Measurements from ENCODE around the gene LRPPRC. TPM values are rescaled to one million over a fixed set of nuclear protein-coding genes. Genes with fewer than 3 reads are reported as not detected.

LRPPRC gene
- total RNA-seq, 8 experiments from 2014 or later, result 50.5 to 152 (median 72.7) TPM

GRCh38 chr2:43898134-43898837 is 97.5 kb downstream of the LRPPRC start:
- Histone ChIP-seq H3K4me1 (replicated peaks in 1 of 2) (peaks cover 8 to 9% of the 10 kb centered on the region in 2 donors), H3K27ac (no peak overlapping the region), H3K4me3 (no peak overlapping the region)
- 58 to 100% (median 90%) methylated on average over 1 to 9 of the region's 11 CpGs; no CpG with 5 or more reads in 1 of the 10 experiments for WGBS, 10 experiments
- peak in 5 of 8 experiments; percentile 66 to 89 (median 81) for ATAC-seq (replicated peaks in 6 of 8)
- in situ Hi-C loops (cut with MboI; ENCODE audit: low pct_unique_long_range_greater_than_20kb in 2 of 9, low sequenced_read_pairs in 9 of 9, unreplicated experiment in 9 of 9), result loop anchor here in 1 of 9 experiments (25.0 kb wide), 1 partner anchor 286 kb away; no protein-coding TSS in a partner anchor

GRCh38 chr2:43897492-43897891 is 98.3 kb downstream of the LRPPRC start:
- in situ Hi-C loops (cut with MboI; ENCODE audit: low pct_unique_long_range_greater_than_20kb in 2 of 9, low sequenced_read_pairs in 9 of 9, unreplicated experiment in 9 of 9), result loop anchor here in 1 of 9 experiments (25.0 kb wide), 1 partner anchor 285 kb away; no protein-coding TSS in a partner anchor
- ATAC-seq (replicated peaks in 6 of 8), result no peak
- no peak overlapping the region for H3K4me3 ChIP-seq
- no peak overlapping the region for H3K27ac ChIP-seq
- WGBS, 10 experiments, result 89 to 100% (median 97%) methylated on average over 1 to 6 of the region's 6 CpGs; no CpG with 5 or more reads in 1 of the 10 experiments
- H3K4me1 ChIP-seq (replicated peaks in 1 of 2), result peaks cover 8 to 9% of the 10 kb centered on the region in 2 donors

GRCh38 chr2:43896906-43897305 is 98.9 kb downstream of the LRPPRC start:
- no peak for ATAC-seq (replicated peaks in 6 of 8)
- Histone ChIP-seq H3K4me3 (no peak overlapping the region), H3K27ac (no peak overlapping the region), H3K4me1 (replicated peaks in 1 of 2) (peaks cover 8 to 9% of the 10 kb centered on the region in 2 donors)
- WGBS, 10 experiments, result 78 to 100% (median 95%) methylated on average over 1 of the region's 1 CpG; no CpG with 5 or more reads in 2 of the 10 experiments
- in situ Hi-C loops (cut with MboI; ENCODE audit: low pct_unique_long_range_greater_than_20kb in 2 of 9, low sequenced_read_pairs in 9 of 9, unreplicated experiment in 9 of 9), result loop anchor here in 1 of 9 experiments (25.0 kb wide), 1 partner anchor 285 kb away; no protein-coding TSS in a partner anchor

- WGBS, 10 experiments, result 80 to 100% (median 100%) methylated on average over 1 to 2 of the region's 2 CpGs; no CpG with 5 or more reads in 2 of the 10 experiments
- Histone ChIP-seq H3K27ac (no peak overlapping the region), H3K4me3 (no peak overlapping the region), H3K4me1 (replicated peaks in 1 of 2) (peaks cover 8 to 9% of the 10 kb centered on the region in 2 donors)
- no peak for ATAC-seq (replicated peaks in 6 of 8)
- in situ Hi-C loops (cut with MboI; ENCODE audit: low pct_unique_long_range_greater_than_20kb in 2 of 9, low sequenced_read_pairs in 9 of 9, unreplicated experiment in 9 of 9), result loop anchor here in 1 of 9 experiments (25.0 kb wide), 1 partner anchor 282 kb away; no protein-coding TSS in a partner anchor
These were observed 101.0 kb downstream of the LRPPRC start for GRCh38 chr2:43894743-43895142.

GRCh38 chr2:43890855-43891254 is 104.9 kb downstream of the LRPPRC start:
- peaks cover 0 to under 1% of the 10 kb centered on the region in 2 donors for H3K4me1 ChIP-seq (replicated peaks in 1 of 2)
- no peak overlapping the region for H3K4me3 ChIP-seq
- 63 to 100% (median 92%) methylated on average over 1 to 4 of the region's 4 CpGs; no CpG with 5 or more reads in 2 of the 10 experiments for WGBS, 10 experiments
- H3K27ac ChIP-seq, result no peak overlapping the region
- no peak for ATAC-seq (replicated peaks in 6 of 8)
- in situ Hi-C loops (cut with MboI; ENCODE audit: low pct_unique_long_range_greater_than_20kb in 2 of 9, low sequenced_read_pairs in 9 of 9, unreplicated experiment in 9 of 9), result loop anchor here in 1 of 9 experiments (25.0 kb wide), 1 partner anchor 279 kb away; no protein-coding TSS in a partner anchor

- Histone ChIP-seq H3K4me3 (no peak overlapping the region), H3K27ac (no peak overlapping the region), H3K4me1 (replicated peaks in 1 of 2) (peaks cover 10 to 15% of the 10 kb centered on the region in 2 donors)
- WGBS, 10 experiments, result 91 to 100% (median 100%) methylated on average over 1 to 4 of the region's 4 CpGs; no CpG with 5 or more reads in 1 of the 10 experiments
- ATAC-seq (replicated peaks in 6 of 8), result peak in 1 of 8 experiments; percentile 17
- in situ Hi-C loops (cut with MboI; ENCODE audit: low pct_unique_long_range_greater_than_20kb in 2 of 9, low sequenced_read_pairs in 9 of 9, unreplicated experiment in 9 of 9), result loop anchor here in 1 of 9 experiments (25.0 kb wide), 1 partner anchor 277 kb away; no protein-coding TSS in a partner anchor
These were observed 106.4 kb downstream of the LRPPRC start for GRCh38 chr2:43889416-43889815.

GRCh38 chr2:43887176-43887575 is 108.6 kb downstream of the LRPPRC start:
- no peak for ATAC-seq (replicated peaks in 6 of 8)
- peaks cover 12 to 17% of the 10 kb centered on the region in 2 donors for H3K4me1 ChIP-seq (replicated peaks in 1 of 2)
- 82 to 100% (median 93%) methylated on average over 2 to 5 of the region's 7 CpGs; no CpG with 5 or more reads in 3 of the 10 experiments for WGBS, 10 experiments
- no peak overlapping the region for H3K27ac ChIP-seq
- in situ Hi-C loops (cut with MboI; ENCODE audit: low pct_unique_long_range_greater_than_20kb in 2 of 9, low sequenced_read_pairs in 9 of 9, unreplicated experiment in 9 of 9), result loop anchor here in 1 of 9 experiments (25.0 kb wide), 1 partner anchor 275 kb away; no protein-coding TSS in a partner anchor
- no peak overlapping the region for H3K4me3 ChIP-seq

GRCh38 chr2:43885132-43885632 is 110.6 kb downstream of the LRPPRC start:
- ATAC-seq (replicated peaks in 6 of 8), result peak in 3 of 8 experiments; percentile 33 to 57 (median 39)
- 46 to 100% (median 82%) methylated on average over 1 to 6 of the region's 7 CpGs for WGBS, 10 experiments
- in situ Hi-C loops (cut with MboI; ENCODE audit: low pct_unique_long_range_greater_than_20kb in 2 of 9, low sequenced_read_pairs in 9 of 9, unreplicated experiment in 9 of 9), result loop anchor here in 1 of 9 experiments (25.0 kb wide), 1 partner anchor 273 kb away; no protein-coding TSS in a partner anchor
- Histone ChIP-seq H3K4me3 (no peak overlapping the region), H3K4me1 (replicated peaks in 1 of 2) (peaks cover 12 to 17% of the 10 kb centered on the region in 2 donors), H3K27ac (no peak overlapping the region)

- WGBS, 10 experiments, result 55 to 100% (median 85%) methylated on average over 2 to 5 of the region's 5 CpGs; no CpG with 5 or more reads in 2 of the 10 experiments
- Histone ChIP-seq H3K4me1 (replicated peaks in 1 of 2) (peaks cover 12 to 17% of the 10 kb centered on the region in 2 donors), H3K27ac (no peak overlapping the region), H3K4me3 (no peak overlapping the region)
- in situ Hi-C loops (cut with MboI; ENCODE audit: low pct_unique_long_range_greater_than_20kb in 2 of 9, low sequenced_read_pairs in 9 of 9, unreplicated experiment in 9 of 9), result loop anchor here in 1 of 9 experiments (25.0 kb wide), 1 partner anchor 272 kb away; no protein-coding TSS in a partner anchor
- ATAC-seq (replicated peaks in 6 of 8), result no peak
These were observed 111.1 kb downstream of the LRPPRC start for GRCh38 chr2:43884689-43885088.

GRCh38 chr2:43882312-43882711 is 113.5 kb downstream of the LRPPRC start:
- 64 to 100% (median 96%) methylated on average over 1 to 4 of the region's 4 CpGs for WGBS, 10 experiments
- Histone ChIP-seq H3K4me3 (no peak overlapping the region), H3K4me1 (replicated peaks in 1 of 2) (peaks cover 12 to 17% of the 10 kb centered on the region in 2 donors), H3K27ac (no peak overlapping the region)
- in situ Hi-C loops (cut with MboI; ENCODE audit: low pct_unique_long_range_greater_than_20kb in 2 of 9, low sequenced_read_pairs in 9 of 9, unreplicated experiment in 9 of 9), result loop anchor here in 1 of 9 experiments (25.0 kb wide), 1 partner anchor 270 kb away; no protein-coding TSS in a partner anchor
- ATAC-seq (replicated peaks in 6 of 8), result no peak

GRCh38 chr2:43880952-43881351 is 114.8 kb downstream of the LRPPRC start:
- H3K4me1 ChIP-seq (replicated peaks in 1 of 2), result peaks cover 12 to 17% of the 10 kb centered on the region in 2 donors
- in situ Hi-C loops (cut with MboI; ENCODE audit: low pct_unique_long_range_greater_than_20kb in 2 of 9, low sequenced_read_pairs in 9 of 9, unreplicated experiment in 9 of 9), result loop anchor here in 1 of 9 experiments (25.0 kb wide), 1 partner anchor 269 kb away; no protein-coding TSS in a partner anchor
- no peak for ATAC-seq (replicated peaks in 6 of 8)
- H3K27ac ChIP-seq, result no peak overlapping the region
- H3K4me3 ChIP-seq, result no peak overlapping the region
- 61 to 100% (median 96%) methylated on average over 1 to 4 of the region's 5 CpGs; no CpG with 5 or more reads in 5 of the 10 experiments for WGBS, 10 experiments

- H3K4me3 ChIP-seq, result no peak overlapping the region
- no peak overlapping the region for H3K27ac ChIP-seq
- H3K4me1 ChIP-seq (replicated peaks in 1 of 2), result peaks cover 12% of the 10 kb centered on the region in 2 donors
- in situ Hi-C loops (cut with MboI; ENCODE audit: low pct_unique_long_range_greater_than_20kb in 2 of 9, low sequenced_read_pairs in 9 of 9, unreplicated experiment in 9 of 9), result loop anchor here in 1 of 9 experiments (25.0 kb wide), 1 partner anchor 268 kb away; no protein-coding TSS in a partner anchor
- WGBS, 10 experiments, result 80 to 96% (median 95%) methylated on average over 1 to 9 of the region's 9 CpGs; no CpG with 5 or more reads in 4 of the 10 experiments
- no peak for ATAC-seq (replicated peaks in 6 of 8)
These were observed 115.3 kb downstream of the LRPPRC start for GRCh38 chr2:43880471-43880870.
